ELR (cell line): Measurements from ENCODE around the gene SREBF1.

ENCODE experiments used
- DNase-seq: peaks from one replicate; pipeline ENCODE4 v3.0.0-alpha.2; 2015; ENCODE audit warnings: low read depth

SREBF1 gene

GRCh38 chr17:17836818-17837379, at the start of gene SREBF1:
Gene SREBF1 (minus strand): TSS chr17:17836986. CDS start chr17:17836817, 169 bp downstream.
- DNase-seq: peak; percentile 73

GRCh38 chr17:17886226-17886625, 49.4 kb upstream of the SREBF1 start:
- no peak for DNase-seq

- DNase-seq: no peak
Observed at GRCh38 chr17:17884391-17885357, 47.9 kb upstream of the SREBF1 start.

- no peak for DNase-seq
Observed at GRCh38 chr17:17883801-17884200, 47.0 kb upstream of the SREBF1 start.

- no peak for DNase-seq
Observed at GRCh38 chr17:17882082-17882581, 45.3 kb upstream of the SREBF1 start.

GRCh38 chr17:17880577-17881196, 43.9 kb upstream of the SREBF1 start:
- no peak for DNase-seq

GRCh38 chr17:17877529-17878358, 41.0 kb upstream of the SREBF1 start:
- no peak for DNase-seq

- no peak for DNase-seq
Observed at GRCh38 chr17:17876959-17877528, 40.3 kb upstream of the SREBF1 start.

- peak; percentile 97 for DNase-seq
Observed at GRCh38 chr17:17874478-17874877, 37.7 kb upstream of the SREBF1 start.

- DNase-seq: no peak
Observed at GRCh38 chr17:17873450-17873991, 36.7 kb upstream of the SREBF1 start.

- peak; percentile 79 for DNase-seq
Observed at GRCh38 chr17:17872547-17873345, 36.0 kb upstream of the SREBF1 start.

GRCh38 chr17:17871913-17872312, 35.1 kb upstream of the SREBF1 start:
- peak; percentile 57 for DNase-seq

GRCh38 chr17:17870247-17870646, 33.5 kb upstream of the SREBF1 start:
- no peak for DNase-seq

GRCh38 chr17:17868641-17869522, 32.1 kb upstream of the SREBF1 start:
- no peak for DNase-seq

GRCh38 chr17:17866897-17867296, 30.1 kb upstream of the SREBF1 start:
- DNase-seq: no peak

- DNase-seq: no peak
Observed at GRCh38 chr17:17866425-17866824, 29.6 kb upstream of the SREBF1 start.

- DNase-seq: no peak
Observed at GRCh38 chr17:17865035-17865434, 28.2 kb upstream of the SREBF1 start.

- no peak for DNase-seq
Observed at GRCh38 chr17:17860766-17861107, 24.0 kb upstream of the SREBF1 start.
